ENCODE results near the gene GGACT.
A peak's percentile ranks its signal among the peaks of the same experiment; 100 is the strongest.

GGACT gene

DNA sequence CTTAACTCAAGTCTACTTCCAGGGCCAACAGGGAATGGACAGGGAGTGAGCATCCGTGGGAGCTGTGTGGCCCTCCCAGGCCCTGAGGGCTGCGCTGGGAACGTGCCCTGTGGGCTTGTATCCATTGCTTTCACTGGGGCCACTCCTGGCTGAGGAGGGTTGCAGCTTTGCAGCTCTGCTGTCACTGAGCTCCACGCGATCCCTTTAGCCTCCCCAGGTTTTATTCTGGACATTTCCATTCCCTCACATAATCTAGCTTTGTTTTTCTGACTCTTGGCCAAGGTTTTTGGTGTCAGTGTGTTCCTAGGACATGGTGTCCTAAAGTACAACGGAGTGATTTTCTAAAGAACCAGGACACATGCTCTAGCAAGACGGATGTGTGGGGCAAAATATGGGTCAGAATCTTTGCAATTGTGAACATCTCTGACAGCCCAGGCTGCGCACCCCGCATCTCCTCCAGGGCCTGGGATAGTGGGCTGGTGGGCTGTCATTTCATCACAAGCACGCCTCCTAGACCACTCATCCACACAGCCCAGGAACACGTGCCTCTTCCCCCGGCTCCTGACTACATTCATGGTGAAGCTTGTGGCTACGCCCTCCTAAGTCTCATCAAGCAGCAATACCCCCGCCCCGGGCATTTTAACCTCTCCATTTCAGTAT is 28.0 kb downstream of the GGACT start:
- H3K27ac ChIP-seq: no peak overlapping the region
- no peak for DNase-seq (ENCODE audit: low read depth, low spot score)

DNA sequence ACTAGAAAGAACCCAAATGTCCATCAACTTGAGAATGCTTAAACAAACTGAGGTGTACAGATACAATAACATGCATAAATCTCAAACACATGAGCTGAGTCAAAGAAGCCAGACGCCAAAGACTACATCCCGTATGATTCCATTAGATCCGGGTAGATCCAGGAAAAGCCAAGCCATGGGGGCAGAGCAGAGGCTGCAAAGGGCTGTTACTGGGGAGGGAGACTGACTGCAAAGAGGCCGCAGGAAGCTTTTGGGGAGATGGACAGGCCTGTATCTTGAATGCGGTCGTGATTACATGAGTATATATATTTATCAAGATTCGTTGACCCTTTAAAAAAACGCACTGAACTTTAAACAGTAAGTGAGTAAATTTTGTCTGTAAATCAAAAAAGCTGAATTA is 28.7 kb downstream of the GGACT start:
- H3K27ac ChIP-seq: no peak overlapping the region
- no peak for DNase-seq (ENCODE audit: low read depth, low spot score)

DNA sequence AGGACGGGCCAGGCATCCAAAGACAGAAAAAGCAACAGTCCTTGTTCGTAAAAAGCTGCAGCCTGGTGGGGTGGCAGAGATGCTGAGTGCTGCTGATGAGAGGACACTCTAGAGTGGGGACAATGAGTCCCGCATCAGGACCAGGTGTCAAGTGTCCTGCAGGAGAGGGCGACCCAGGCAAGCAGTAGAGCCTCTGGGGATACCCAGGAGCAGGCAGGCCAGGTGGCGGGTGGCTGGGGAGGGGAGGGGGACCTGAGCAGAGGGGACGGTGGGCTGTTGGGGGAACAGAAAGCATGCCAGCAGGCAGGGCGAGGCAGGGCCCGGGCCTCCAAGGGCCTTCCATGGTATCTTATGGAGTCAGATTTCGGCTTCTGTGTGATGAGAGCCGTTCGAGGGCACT is 35.8 kb downstream of the GGACT start:
- no peak overlapping the region for H3K27ac ChIP-seq
- no peak for DNase-seq (ENCODE audit: low read depth, low spot score)

DNA sequence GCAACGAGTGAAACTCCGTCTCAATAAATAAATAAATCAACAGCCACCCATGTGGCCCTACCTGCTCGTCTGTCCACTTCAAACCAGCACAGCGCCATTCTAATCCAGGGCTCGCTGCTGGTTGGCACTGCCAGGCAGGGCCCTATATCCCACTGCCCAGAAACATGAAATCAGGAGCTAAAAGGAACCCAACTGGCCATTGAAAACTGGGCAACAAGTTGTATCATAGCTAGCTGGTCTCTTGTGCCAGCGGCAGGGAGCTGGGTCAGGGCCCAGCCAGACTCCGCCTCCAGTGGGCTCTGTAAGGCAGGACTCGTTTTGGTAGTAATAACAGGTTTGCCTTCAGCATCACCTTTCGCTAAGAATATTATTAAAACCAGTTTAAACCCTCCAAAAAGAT is 39.3 kb downstream of the GGACT start:
- no peak for DNase-seq (ENCODE audit: low read depth, low spot score)
- H3K27ac ChIP-seq: no peak overlapping the region

DNA sequence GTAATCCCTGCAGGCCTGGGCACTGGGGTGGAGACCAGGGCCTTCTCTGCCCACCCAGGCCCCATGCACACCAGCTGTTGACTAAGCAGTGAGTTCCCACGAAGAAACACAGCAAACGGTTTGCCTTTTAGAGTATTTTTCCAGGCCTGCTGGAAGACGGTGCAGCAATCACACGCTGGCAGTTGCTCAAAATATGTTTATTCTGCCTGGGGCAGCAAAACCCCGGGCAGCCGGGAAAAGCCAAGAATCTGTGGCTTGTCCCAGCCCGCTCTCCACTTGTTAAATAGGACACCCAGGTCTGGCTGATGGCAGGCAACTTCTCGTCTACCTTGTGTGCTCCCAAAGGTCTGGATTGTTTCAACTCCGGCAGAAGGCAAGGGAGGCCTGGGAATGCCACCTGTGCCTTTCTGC is 40.8 kb downstream of the GGACT start:
- no peak for DNase-seq (ENCODE audit: low read depth, low spot score)
- no peak overlapping the region for H3K27ac ChIP-seq

DNA sequence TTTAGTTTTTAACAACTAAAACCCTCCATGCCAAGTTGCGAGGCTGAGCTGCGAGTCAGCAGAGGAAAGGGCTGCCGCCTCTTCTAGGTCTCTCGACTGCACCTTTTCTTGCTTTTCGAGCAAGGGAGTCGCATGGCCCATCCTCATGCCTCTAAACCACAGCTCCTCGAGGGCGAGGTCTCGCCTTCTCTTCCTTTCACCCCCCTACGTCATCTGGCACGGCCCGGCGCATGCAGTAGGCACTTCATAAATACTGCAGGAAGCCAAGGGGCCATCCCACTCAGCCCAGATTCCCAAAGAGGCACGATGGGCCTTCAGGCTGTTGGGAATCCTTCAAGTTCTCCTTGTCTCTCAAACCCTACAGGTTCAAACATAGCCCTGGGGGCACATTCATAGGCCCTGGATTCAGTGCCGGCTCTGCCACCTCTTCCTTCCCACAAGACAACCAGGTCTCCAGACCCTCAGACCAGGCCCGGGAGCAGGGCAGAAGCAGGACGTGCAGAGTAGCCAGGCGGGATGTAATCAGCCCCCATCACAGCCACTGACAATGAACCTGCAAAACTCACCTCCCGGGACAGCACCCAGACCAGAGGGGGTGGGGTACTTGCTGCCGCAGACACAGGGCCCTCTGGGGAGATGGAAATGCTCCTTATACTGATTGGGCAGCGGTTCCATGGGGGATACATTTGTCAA is 41.7 kb downstream of the GGACT start:
- DNase-seq (ENCODE audit: low read depth, low spot score): no peak
- no peak overlapping the region for H3K27ac ChIP-seq

DNA sequence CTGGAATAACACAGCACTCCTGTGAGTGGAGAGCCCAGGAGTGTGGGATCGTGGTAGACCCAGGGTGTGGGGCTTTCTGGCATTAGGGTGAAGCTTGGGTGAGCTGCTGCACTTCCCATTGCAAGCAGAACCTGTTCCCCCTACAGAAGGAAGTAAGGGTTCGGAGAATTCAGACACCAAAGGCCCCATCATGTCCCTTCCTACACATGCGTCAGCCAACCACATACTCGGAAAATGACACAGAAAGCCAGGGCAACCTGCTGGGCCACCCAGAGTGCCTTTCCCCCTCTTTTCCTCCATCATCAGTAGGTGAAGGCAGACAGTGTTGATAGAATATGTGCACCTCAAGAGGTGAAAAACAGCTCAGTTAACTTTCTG is 42.9 kb downstream of the GGACT start:
- no peak overlapping the region for H3K27ac ChIP-seq
- DNase-seq (ENCODE audit: low read depth, low spot score): no peak

DNA sequence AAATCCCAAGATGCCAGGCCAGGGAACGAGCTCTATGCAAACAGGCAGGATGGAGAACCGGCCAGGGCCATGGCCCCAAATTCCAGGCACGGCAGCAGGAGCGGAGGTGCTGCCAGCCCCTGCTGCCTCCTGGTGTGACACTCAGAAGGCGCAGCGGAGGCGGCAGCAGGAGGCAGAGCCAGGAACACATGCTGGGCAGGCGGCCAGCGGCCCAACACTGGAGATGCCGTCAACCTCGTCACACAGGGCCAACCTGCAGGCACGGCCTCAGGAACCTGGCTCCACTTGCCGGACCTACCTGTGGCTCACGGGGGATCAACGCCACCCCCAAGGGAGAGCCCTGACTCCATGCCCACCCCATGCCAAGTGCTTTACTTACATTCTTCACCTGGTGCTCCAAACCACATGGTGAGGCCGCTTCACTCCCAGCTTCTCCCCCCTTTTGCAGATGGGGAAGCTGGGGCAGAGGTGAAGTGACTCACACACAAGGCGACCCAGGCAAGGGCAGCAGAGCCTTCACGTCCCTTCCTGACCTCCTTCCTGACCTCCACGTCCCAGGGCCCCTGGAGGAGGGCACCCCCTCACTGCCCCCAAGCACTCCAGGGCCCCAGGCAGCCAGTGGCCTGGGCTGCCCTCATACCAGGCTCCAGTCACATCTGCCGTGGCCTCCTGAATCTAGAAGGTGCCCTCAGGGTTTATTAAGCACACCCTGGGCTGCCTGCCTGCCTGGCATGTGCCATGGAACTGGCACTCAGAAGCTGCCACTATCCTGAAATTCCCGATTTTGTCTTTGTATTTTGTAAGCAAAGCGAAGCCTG is 43.5 kb downstream of the GGACT start:
- no peak for DNase-seq (ENCODE audit: low read depth, low spot score)
- H3K27ac ChIP-seq: no peak overlapping the region

DNA sequence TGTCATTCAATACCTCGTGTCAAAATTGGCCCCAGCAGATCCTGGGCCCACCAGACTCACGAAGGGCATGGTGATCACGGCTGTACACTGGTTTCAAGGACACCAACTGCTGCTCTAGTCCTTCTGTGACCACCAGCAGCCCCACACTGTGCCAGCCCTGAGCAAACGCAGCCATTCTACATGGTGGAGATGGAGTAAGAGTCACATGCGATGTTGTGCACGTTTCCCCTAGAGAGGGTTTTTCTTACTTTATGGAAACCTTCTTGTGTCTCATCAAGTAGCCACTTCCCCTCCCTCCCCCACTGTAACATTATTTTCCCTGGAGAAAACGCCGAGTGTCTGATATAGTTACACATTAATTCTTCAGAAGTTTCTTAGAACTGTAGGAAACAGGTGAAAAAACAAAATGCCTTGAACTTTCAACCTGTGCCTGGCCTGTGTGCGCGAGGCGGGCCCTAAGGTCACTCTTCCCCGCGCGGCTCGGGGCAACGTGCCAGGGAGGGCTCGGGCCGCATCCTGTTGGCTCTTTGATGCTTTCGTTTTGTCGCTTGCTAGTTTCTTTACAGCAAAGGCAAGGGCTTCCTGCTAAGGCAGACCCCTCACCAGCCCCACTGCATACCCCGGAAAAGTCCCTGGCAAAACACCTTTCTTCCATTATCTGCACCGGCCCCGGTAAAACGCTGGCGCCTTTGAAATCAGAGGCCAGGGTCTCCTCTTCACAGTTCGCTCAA is 44.6 kb downstream of the GGACT start:
- H3K27ac ChIP-seq: no peak overlapping the region
- DNase-seq (ENCODE audit: low read depth, low spot score): no peak

DNA sequence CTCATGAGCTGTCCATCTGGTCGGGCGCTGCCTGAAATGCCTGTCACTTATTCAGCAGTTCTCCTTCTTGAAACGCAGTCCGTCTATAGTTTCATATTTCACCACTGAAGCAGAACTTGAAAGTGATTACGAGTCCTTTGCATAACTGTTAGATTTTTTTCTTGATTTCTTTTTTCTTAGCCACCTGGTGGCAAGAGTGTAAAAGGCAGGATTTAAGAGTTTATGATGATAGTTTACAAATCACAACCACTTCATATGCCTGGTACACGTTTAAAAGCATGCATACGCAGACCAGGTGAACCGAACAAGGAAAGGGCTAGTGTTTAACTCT is 45.8 kb downstream of the GGACT start:
- H3K27ac ChIP-seq: peak overlapping the region; percentile 26
- no peak for DNase-seq (ENCODE audit: low read depth, low spot score)

DNA sequence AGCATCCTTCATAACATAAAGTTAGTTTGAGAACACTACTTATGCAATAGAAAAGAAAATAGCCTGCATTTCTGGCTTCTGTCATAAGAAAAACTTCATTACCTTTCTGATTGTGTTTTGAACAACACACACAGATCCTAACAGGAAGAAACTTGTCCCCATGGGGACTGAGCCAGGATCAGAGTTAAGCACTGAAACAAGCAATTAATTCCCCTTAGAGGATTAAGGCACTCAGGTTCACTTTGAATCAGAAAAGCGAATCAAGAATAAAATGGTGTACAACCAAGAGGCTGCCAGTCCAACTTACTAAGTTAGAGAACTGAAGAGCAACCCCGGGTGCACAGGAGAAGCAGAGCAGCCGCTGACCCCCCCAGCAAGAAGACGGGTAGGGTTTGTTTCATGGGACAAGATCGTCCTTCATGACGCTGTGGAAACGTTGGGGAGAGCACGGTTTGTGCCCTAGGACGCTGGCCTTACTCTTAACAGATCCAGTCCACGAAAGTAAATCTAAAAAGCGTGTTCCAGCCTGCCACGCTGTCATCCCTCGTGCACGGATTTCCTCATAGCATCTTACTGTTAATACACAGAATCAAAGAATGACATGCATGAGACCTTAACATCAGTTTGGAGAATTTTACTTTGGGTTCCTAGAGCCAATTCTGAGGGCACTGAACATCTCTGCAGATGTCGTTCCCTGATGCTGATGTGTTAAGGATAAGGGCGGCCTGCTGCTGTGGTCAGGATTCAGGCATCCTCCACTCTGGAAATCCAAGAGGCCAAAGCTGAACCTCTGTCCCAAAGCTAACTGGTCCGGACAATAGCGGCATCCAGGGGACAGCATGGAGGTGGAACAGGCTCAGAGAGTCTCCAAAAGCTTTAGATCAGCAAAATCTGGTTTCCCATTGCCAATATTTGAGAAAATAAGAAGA is 46.4 kb downstream of the GGACT start:
- DNase-seq (ENCODE audit: low read depth, low spot score): peak; percentile 24
- peak overlapping the region; percentile 26 for H3K27ac ChIP-seq

DNA sequence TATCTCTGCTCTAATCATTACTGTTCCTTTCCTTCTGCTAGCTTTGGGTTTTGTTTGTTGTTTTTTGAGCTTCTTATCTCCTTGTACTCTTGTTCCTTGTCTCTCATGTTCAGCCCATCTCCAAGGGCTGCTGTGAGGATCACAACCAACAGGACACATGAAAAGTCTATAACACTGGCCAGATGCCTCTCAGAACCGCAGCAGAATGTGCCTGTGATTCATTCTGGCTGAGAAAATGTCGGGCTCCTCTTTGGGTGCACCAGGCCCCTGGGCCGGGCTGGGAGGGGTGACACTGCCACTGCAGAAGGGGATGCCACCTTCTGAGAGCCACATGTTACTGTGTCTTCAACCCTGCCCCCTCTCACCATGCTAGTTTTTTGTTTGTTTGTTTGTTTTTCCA is 48.0 kb downstream of the GGACT start:
- DNase-seq (ENCODE audit: low read depth, low spot score): no peak
- no peak overlapping the region for H3K27ac ChIP-seq

DNA sequence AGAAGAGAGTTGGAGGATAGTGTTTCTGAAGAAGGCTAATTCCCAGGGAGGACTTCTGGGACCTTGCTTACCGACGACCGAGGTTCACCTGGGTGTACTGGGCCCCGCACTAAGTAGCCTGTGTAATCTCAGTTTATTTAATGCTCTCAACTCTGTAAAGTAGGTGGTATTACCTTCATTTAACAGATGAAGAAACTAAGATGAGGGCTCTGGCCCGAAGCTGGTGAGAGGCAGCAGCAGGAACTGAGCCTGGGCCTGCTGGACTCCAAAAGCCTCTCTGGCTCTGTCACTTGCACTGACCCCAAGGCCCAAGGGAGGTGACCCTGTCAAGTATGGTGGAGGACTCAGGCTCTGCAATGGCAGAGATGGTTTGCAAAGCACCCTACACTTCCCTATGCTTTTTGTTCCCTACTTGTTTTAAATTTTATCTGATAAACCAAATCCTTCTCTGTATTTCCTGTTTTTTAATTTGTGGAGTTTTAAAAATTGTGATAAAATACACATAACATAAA is 50.6 kb downstream of the GGACT start:
- no peak for DNase-seq (ENCODE audit: low read depth, low spot score)
- no peak overlapping the region for H3K27ac ChIP-seq

DNA sequence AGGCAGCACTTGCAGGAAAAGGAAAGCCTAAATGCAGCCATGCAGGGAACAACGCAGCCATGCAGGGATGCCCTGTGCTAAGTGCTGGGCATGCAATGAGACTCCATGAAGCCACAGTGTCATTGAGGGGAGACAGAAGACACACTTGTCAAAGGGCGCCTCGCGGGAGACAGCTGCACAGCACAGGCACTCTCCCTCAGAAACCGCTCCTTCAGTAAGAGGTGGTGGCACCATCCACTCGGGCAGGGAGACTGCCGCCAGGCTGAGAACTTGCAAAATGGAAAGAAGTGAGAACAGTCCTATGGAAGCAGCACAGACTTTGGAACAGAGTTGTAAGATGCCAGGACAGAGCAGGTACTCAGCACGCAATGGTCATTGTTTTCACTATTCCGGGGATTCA is 51.1 kb downstream of the GGACT start:
- no peak for DNase-seq (ENCODE audit: low read depth, low spot score)

DNA sequence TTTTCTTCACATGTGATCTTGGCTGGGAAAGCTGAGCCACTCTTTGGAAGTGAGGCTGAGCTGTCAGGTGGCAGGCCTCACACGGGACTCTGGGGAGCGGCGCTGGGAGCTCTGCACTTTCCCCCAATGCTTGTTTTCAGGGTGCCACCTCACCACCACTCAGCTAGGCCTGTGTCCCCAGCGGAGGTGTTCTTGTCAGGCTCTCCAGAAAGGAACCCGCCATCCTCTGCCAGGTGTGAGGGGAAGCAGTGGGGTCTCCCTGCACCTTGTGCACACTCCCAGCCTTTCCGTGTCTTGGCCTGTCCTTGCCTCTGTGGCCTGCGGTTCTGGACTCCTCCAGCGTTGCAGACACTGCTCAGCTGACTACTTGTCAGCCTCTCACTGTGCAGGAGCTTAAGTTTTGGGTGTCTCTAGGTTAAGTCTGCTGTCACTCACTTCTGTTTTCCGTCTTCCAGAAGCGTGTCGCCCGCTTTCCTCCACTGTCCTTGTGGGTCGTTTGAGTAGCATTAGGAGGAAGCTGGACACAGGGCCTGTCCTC is 51.9 kb downstream of the GGACT start:
- no peak for DNase-seq (ENCODE audit: low read depth, low spot score)
- H3K27ac ChIP-seq: no peak overlapping the region

More for the DNA sequence above, 51.1 kb downstream of the GGACT start:
- H3K27ac ChIP-seq: no peak overlapping the region

DNA sequence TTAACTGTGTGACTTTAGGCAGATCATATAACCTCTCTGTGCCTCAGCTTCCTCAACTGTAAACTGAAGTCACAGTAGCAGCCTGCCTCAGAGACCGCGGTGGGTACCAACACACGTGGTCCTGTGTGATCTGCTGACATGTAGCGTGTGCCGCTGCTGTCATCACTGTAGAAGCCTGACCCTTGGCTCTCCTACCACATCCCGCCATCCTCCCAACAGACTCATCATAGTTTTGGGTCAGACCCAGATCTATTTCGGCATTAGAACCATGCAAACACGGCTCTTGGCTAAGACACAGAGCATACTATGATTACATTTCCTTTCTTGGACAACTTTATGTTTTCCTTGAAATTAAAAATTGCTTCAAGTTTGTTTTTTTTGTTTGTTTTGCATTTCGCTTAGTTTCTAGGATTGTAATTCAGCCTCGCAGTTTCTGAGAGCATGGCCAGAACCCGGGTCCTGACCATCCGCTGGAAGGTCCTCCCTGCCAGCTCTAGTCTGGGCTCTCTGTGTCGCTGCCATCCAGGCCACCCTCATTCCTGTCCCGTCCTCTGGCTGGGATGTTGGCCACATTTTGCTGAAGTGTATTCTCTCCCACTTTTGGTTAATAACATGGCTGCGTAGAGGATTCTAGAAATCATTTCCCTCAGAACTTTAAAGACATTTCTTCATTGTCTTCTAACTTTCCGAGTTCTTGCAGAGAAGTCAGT is 53.0 kb downstream of the GGACT start:
- DNase-seq (ENCODE audit: low read depth, low spot score): no peak

DNA sequence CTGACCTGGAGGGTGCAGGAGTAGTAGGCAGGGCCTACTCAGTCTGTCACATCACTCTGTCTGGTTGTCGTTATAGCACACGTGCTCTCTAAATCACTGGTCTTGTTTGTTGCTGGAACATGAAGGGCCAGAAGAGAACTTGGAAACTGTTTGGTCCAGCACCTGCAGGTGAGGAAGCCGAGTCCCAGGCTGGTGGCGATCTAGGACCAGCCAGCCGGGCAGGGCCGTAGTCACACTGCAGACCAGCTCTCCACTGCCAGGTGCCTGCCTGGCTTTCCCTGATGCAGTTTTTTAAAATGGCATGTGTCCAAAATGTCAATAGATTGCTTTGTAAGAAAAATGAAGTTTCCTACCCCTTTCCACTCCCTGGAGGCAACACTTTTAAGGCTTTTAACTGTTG is 53.7 kb downstream of the GGACT start:
- no peak overlapping the region for H3K27ac ChIP-seq
- DNase-seq (ENCODE audit: low read depth, low spot score): no peak

More for the DNA sequence above, 53.0 kb downstream of the GGACT start:
- no peak overlapping the region for H3K27ac ChIP-seq

DNA sequence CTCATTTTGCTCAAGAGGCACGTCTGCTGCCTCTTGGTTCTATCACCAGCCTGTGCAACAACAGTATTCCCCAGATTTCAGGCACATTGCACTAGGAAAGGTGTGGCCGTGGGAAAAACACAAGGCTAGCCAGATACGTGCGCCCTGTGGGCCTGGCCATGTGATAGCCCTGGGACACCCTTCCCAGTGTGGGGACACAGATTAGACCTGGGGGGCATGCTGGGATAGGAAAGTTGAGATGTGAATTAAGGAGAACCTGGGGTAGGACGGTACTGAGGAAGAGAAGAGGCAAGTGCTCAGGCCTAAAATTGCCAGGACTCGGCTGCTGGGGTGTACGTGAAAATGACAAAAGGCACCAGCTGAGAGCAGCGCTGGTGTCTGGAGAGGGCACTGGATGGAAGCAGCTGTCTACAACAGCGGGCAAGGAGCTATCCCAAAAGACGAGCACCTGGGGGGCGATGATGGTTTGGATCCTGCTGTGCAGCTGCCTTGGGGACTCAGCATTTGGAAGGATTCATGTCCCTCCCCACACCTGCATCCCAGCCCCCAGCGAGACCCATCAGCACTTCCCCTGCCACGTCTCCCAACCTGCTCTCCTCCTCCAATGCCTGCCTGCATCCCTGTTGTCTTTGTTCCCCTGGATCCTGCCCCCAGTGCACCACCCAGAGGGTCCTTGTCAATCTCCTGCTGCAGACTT is 54.3 kb downstream of the GGACT start:
- H3K27ac ChIP-seq: no peak overlapping the region
- DNase-seq (ENCODE audit: low read depth, low spot score): no peak

Measured in epithelial cell of prostate (primary cell).